Measurements from ENCODE around the gene TMEM203.

The TMEM203 gene

DNA sequence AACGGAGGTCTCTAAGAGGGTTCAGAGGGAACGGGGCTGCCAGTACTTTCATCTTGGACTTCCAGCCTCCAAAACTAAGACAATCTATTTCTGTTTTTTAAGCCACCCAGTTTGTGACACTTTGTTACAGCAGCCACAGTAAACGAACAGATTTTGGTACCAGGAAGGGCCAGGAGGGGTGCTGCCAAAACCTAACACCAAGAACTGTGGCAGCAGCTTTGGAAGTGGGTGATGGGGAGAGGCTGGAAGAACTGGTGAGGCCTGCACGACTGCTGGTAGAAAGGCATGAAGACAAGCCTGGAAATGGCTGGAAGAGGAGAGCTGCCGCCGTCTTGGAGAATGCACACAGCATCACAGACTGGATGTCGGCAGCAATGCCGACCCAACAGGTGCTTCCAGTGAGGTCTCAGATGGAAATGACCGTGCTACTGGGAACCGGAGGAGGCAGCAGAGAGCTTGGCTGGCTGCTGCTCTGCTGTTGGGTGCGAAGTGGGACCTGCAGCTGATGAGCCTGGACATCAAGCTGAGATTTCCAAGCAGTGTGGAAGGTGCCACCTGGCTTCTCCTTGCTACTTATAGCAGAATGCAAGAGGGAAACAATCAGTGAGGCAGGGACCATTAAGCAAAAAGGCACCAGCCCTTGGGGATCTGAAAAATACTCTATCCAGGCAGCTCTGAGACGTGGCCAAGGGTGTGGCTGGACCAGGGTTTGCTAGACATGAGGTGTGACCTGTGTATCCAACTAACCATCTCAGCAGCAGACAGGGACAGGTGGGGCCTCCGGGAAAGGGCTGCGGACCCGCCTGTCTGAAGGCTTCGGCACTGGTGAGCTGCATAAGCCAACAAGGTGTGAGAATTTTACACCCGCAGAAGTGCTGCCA lies 28.9 kb downstream of the TMEM203 start:
- DNase-seq: peak; percentile 38 to 46

DNA sequence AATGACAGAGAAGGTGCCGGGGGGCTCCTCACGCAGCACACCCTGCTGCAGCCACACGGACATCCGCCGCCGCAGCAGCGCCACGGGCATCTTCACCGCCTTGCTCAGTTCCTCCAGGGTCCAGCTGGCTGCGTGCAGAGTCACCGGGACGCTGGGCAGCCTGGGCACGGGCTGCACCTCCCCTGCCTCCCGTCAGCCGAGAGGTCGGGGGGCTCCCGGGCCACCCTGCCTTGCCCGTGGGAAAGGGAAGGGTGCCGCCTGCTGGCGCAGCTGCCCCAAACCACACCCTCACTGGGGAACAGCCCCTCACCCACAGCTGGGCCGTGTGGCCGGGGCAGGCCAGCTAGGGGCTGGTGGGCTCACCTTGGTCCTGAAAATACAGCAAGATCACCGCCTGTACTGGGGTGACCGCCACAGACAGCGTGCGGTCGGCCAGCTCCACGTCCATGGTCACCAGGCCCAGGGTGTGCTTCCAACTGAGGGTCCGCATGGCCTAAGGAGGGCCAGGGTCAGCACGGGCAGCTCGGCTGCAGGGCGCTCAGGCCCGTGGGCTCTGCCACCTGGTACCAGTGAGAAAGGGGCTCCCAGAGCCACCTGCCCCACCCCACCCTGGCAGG lies 30.0 kb downstream of the TMEM203 start:
- DNase-seq: peak in 1 of 2 experiments; percentile 39

DNA sequence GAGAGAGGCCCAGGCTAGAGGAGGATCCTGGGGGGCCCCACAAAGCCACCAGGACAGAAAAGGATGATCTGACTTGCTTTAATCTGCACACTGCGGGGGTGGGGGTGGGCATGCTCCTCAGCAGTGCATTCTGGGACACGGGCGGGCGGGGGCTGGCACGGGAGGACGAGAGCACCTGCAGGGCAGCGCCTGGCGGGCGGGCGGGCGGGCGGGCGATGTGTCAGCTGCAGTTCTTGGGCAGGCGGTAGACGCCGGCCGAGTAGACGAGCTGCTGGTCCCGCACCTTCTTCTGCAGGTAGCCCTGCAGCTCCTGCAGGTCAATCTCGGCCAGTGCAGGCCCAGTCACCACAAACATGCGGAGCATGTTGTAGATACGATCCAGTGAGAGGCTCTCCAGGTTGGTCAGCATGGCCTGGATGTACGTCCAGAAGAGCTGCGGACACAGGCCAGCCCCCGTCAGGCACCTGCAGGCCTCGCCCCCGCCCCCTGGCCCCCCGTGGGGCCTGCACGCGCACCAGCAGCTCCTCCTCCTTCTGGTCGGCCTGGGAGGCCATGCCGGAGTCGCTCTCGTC lies 30.6 kb downstream of the TMEM203 start:
- DNase-seq: peak in 1 of 2 experiments; percentile 47

DNA sequence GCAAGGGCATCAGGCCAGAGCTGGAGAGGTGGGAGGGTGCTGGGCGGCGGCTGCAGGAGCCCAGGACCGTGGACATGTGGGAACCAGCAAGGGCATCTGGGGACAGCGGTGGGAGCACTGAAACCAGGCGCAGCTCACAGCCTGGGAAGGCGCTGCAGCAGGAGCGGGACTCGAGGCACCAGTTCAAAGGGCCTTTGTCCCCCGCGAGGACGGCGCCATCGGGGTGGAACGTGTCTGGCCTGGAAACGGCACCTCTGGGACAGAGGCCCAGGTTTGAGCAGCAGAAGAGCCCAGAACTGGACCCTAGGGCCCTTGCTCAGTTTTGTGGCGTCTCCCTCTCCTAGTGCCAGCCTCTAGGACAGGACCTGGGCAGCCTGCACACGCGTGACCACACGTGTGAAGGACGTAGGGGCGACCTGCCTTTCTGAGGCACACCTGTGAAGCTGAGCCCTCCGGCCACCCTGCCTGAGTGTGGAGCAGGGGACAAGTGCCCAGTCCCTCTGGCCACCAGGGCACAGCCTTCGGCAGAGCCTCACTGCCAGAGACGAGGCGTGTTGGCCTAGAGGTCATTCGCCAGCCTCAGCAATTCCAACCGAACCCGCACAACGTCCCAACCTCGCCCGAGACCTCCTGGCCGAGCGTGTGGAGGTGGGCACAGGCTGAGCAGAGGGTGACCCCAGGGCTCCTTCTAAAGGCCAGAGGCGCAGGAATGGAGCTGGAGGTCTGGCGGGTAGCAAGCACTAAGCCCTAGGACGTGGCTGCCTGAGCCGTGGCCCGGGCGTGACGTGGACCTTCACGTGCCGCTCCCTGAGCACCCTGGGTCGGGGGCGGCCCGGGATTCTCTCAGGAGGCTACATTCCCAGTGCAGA lies 31.4 kb downstream of the TMEM203 start:
- no peak for DNase-seq

DNA sequence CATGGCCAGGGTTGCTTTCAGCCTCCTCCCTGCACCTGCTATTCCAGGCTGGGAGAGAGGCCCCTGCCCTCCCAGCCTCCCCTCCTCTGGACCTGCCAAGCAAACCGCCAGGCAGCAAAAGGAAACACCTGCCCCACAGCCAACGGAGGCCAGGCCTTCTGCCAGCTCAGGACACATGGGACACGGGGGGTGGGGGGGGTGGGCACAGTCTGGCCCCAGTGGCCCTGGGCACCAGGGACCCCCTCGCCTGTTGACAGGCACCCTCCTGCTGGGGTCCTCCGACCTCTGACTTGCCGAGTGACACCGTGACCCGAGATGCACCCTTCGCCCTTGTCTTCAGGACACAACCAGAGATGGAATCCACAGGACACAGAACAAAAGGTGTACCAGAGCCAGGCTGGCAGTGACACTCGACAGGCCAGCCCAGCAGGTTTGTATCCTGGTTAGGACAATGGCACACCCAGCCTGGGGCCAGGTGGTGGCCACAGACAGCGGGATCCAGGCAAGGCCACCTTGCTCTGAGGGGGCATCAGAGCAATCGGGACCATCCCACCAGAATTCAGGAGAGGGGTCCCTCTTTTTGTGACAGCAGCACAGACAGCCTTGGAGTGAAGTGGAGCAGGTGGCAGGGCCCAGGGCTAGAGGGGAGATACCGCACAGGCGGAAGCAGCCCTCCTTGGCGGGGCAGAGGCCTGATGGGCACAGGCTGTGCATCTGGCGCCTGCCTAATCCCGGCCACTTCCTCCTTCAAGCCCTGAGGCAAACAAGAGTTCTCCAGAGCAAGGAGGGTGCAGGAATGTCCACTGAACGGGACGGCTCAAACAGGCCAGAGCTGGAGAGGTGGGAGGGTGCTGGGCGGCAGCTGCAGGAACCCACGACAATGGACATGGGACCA lies 32.3 kb downstream of the TMEM203 start:
- DNase-seq: no peak

DNA sequence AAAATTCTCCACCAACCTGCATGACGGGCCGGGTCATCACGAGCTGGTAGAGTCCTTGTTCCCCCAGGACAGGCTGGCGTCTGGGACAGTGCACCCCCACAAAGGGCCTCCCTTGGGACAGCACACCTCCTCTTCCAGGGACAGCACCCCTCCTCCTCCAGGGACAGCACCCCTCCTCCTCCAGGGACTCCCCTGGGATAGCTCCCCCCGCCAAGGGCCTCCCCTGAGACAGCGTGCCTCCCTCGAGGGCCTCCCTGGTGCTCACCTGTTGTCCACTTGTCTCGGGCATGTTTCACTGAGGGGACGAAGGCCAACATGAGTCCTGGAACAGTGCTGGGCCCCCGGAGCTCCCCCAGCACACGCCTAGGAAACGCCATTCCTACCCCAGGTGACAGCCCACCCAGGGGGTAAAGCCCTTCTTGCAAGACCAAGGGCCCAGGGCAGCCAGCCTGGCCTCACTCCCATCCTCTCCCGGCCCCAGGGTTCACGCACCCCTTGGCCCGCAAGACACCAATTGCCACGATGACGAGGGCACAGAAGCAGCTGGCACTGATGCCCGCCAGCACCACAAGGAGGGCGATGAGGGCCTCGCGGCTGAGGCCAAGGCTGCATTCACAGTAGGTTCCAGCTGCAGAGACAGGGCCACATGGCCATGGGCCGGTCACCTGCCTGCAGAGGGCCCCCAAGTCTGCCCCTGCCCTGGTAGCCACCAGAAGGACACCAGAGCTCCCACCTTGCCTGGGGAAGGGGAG lies 34.1 kb downstream of the TMEM203 start:
- DNase-seq: no peak

DNA sequence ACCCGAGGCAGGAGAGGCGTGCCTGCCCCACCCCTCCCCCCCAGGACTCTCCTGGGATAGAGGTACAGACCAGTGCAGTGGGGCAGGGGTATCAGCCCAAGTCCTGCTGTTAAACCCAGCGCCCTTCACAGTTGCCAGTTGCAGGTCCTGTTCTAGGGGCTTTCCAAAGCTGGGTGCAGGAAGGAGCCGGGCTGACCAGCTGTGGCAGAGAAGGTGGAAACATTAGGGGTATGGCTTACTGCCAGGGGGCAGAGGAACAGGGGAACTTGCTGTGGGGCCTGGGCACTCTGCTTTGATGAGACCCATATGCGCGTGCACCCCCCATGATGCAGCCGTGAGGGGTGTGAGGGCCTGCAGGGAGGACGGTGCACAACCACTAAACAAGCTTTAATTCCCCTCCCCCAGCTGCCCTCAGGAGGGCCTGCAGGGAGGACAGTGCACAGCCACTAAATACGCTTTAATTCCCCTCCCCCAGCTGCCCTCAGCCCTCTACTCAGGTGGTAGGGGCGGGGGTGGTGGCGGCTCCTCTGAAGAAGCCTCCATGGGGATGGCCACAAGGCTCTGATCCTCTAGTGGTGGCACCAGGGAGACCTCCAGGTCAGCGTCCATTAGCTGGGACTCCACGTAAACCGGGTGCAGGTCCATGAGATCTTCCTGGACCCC lies 34.8 kb downstream of the TMEM203 start:
- DNase-seq: no peak

DNA sequence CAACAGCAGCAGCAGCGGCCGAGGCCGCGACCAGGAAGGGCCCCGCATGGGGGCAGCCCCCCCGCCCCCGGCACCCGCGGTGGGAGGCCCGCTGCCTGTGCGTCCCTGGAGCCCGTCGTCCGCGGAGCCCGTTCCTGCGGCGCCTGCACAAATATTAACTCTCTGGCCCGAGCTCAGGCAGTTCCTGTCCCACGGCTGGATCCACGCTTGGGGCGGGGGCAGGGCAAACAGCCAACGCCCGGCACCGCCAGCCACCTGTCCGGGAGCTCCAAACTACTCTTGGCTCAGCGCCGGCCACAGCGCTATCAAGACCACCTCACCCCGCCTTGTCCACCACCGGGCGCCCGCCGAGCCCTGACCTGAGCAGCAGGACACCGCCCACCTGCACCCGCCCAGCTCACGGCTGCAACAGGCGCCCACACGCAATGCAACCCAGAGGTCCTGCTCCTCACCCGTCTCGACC lies 35.5 kb downstream of the TMEM203 start, which contains the start of gene LRRC26:
LRRC26 (minus strand) TSS at position 156 of the 463 bp plus-strand sequence; CDS start at position 48, 108 bp downstream.
- no peak for DNase-seq

DNA sequence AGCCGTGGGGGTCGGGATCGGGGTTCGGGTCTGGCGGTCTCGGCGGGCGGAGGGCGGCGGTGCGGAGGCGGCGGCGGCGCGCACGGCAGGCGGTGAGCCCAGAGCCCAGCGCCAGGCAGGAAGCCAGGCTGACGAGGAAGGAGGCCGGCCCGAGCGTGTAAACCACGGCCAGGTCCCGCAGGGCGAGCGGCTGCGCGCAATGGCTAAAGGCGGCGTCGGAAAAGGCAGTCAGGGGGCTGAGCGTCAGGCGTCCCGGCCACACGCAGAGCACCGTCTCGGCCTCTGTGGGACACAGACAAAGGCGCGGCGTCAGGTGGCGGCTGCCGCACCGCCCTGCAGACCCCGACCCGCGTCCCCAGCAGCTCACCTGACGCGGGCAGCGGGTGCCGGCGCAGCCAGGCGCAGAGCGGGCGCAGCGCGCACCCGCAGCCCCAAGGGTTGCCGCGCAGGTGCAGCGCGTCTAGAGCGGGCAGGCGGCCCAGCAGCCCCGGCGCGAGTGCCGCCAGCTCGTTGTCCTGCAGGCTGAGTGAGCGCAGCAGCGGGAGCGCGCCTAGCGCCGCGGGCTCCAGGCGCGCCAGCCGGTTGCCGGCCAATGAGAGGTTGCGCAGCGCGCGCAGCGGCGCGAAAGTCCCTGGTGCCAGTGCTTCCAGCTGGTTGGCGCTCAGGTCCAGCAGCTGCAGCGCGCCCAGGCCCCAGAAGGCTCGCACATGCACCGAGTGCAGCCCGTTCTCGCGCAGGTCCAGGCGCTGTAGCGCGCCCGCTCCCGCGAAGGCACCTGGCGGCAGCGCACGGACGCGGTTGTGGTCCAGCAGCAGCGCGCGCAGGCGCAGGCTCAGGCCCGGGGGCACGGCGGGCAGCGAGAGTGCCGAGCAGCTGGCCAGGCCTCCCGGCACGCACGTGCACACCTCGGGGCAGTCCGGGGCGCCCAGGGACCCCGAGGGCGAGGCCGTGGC lies 36.3 kb downstream of the TMEM203 start:
- DNase-seq: peak; percentile 43 to 55

DNA sequence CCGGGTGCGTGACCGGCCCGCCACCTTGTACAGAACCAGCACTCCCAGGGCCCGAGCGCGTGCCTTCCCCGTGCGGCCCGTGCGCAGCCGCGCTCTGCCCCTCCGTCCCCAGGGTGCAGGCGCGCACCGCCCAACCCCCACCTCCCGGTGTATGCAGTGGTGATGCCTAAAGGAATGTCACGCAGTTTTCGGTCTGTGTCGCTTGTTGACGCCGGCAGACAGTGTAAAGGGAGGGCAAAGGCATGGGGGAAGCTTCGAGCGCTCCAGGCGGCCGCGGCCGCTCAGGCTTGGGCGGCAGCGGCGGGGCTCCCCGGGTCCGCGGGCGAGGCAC lies 36.9 kb downstream of the TMEM203 start:
- peak in 1 of 2 experiments; percentile 53 for DNase-seq

DNA sequence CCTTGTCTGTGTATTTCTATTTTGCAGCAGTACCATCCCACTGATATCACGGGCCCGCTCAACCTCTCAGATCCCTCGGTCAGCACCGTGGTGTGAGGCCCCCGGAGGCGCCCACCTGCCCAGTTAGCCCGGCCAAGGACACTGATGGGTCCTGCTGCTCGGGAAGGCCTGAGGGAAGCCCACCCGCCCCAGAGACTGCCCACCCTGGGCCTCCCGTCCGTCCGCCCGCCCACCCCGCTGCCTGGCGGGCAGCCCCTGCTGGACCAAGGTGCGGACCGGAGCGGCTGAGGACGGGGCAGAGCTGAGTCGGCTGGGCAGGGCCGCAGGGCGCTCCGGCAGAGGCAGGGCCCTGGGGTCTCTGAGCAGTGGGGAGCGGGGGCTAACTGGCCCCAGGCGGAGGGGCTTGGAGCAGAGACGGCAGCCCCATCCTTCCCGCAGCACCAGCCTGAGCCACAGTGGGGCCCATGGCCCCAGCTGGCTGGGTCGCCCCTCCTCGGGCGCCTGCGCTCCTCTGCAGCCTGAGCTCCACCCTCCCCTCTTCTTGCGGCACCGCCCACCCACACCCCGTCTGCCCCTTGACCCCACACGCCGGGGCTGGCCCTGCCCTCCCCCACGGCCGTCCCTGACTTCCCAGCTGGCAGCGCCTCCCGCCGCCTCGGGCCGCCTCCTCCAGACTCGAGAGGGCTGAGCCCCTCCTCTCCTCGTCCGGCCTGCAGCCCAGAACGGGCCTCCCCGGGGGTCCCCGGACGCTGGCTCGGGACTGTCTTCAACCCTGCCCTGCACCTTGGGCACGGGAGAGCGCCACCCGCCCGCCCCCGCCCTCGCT lies 37.5 kb downstream of the TMEM203 start:
- DNase-seq: no peak

DNA sequence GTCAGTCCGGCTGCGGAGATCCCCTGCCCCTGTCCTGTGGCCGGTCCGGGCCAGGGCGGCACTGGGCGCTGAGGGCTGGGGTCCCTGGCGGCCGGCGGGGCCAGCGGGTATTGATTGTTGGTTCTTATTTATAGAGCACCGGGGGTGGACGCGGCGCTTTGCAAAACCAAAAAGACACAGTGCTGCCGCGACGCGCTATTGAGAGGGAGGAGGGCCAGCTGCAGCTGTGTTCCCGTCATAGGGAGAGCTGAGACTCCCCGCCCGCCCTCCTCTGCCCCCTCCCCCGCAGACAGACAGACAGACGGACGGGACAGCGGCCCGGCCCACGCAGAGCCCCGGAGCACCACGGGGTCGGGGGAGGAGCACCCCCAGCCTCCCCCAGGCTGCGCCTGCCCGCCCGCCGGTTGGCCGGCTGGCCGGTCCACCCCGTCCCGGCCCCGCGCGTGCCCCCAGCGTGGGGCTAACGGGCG lies 38.1 kb downstream of the TMEM203 start:
- no peak for DNase-seq

DNA sequence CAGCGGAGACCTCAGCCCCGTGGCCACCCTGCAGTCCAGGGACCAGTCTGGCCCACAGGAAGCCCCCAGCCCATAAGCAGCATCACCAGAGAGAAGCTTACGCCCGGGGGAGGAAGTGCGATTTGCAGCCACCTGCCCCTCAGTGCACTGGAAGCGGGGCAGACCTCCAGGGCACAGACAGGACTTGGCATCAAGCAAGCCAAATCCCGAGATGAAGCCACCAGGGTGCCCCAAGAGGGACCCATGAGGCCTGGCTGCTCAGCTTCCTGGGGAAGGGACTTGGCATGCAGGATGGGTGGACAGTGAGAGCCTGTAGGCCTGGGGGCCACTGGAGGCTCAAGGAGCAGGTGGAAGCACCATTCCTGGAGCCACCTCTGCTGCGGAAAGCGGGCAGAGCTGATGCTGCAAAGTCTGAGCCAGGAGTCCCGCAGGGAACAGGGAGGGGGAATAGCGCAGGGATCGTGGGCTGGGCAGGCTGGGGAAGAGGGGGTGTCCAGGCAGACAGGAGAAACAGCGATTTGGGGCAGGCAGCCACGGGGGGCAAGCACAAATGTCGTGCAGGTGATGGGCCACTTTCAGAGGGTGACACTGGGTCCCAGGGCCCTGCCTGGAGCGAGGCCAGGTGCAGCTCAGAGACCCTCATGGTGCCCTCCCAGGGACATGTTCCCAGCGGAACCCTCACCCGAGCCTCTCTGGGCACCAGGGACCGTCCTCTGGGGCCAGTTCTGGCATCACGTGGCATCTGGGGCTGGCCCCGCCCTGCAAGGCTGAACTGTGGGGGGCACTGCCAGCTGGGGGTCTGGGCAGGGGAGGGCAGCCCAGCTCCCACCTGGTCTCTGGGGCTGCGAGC lies 38.8 kb downstream of the TMEM203 start:
- no peak for DNase-seq

DNA sequence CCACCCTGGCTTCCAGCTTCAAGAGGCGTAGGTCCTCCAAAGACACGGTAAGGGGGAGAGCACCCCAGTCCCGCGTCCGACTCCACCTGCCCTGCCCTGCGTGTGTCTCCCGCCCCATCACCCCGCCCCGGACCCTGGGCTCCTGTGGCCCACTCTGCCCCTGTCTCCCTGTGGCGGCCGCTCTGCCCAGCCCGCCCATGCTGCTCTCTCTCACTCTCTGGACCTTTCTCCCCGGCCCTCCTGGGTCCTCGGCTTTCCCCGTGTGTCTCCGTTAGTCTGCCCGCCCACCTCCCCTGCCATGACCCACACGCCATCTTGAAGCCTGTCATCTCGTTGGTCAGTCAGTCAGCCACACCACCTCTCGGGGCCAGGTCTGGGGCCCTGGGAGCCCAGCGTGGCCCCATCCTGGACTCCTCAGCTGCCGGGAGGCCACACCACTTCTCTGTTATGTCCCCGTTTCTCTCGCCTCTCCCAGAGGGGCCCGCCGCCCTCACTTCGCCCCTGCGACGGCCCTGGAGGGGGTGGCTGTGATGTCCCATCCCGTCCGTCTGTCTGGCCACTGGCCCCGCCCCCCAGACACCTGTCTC lies 40.1 kb downstream of the TMEM203 start:
- no peak for DNase-seq

DNA sequence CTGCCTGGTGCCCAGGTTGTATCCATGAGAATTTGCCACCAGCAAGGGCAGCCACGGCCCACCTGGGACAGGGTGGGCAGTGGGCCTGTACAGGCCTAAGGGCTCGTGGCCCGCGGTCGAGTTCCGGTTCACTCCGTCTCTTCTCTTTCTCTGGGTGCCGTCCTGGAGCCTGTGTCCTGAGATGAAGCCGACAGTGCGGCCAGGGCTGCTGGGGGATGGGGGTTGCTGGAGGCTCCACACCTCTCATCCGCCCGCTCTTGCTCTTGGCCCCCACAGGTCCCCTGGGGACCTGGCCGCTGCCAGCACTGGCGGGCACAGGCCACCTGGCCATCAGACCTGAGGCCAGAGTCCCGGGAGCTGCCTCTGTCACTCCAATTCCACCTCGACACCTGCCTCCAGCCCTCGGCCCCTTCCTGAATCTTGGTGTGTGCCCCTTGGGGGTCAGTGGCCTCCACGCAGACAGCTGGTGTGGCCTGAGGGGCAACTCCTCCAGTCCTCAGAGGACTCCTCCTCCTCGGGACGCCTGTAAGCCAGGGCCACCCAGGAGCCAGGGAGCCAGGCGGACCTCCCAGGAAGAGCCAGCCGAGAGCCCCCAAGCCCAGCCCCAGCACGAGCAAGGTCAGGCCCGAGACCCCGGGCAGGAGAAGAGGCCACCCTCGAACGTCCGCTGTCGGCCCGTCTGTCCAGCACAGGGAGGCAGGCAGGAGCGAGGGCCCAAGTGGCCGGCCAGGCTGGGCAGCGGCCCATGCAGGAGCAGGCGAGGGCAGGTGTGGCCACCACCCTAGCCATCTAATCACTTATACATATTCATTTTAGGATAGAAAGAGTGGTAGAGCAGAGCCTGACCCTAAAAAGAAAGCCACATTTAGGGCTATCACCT lies 40.8 kb downstream of the TMEM203 start:
- no peak for DNase-seq

DNA sequence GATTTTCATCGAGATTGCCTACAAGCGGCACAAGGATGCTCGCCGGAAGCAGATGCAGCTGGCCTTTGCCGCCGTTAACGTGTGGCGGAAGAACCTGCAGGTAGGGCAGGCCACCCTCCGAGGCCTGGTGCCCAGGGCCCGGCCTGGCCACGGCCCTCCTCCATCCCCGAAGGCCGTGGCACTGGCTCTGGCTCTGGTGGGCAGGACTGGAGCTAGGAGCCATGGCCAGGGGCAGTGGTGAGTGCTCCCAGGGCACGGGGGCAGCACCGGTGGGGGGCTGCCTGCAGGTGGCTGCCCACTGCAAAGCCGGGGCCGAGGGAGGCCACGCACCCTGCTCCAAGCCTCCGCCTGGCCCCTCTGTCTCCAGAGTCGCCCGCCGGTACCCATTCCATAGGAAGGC lies 41.6 kb downstream of the TMEM203 start:
- no peak for DNase-seq

All from activated T-cell treated with anti-CD3 and anti-CD28 coated beads, Interleukin-2, amount 50 U/mL, for 48 hours (primary cell).